ENCODE results near the gene RTN4RL1. TPM values are rescaled to one million over a fixed set of nuclear protein-coding genes. Genes with fewer than 3 reads are reported as not detected.
A peak's percentile ranks its signal among the peaks of the same experiment; 100 is the strongest.

RTN4RL1 gene
- total and polyA plus RNA-seq, 9 of the 15 experiments (the other 6 are each of a cell fraction or from before 2014, with no cell fraction given), result 0.04 to 0.06 (median 0.04) TPM; not detected in 5

DNA sequence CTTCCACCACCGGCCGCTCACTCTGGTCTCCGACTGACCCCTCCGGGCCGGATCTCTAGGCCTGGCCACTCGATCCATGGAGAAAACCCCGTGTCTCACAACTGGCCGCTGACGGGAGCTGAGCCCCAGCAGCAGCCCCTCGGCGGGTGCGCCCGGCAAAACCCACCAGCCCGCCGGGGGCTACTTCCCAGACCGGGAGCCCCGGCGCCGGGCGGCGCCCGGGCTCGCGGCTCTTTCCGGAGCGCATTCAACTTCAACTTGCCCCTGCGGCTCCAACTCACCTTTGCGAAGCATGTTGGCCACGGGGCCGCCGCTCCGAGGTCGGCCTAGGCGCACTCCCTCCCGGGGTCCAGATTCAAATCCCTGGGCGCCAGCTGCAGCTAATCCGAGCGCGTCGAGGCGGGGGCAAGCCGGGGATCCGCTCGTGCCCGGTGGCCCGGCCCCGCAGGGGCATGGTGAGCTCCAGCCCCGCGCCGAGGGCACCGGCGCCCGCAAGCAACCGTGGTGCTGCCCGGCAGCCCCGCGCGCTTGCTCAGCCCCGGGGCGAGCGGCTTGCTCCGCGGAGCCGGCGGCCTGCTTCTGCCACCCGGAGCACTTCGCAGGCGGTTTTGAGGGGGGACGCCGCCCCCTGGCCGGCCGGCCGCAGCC is 438 bp downstream of the RTN4RL1 start:
- no peak for DNase-seq (ENCODE audit: extremely low read depth in 1 of 4, low spot score in 3 of 4)
- no peaks in the 10 kb centered on the region for H3K79me2 ChIP-seq (ENCODE audit: control insufficient read depth, insufficient read depth, low read length)
- in situ Hi-C loops (cut with MboI), result no loop called here
- H3K9me3 ChIP-seq (replicated peaks; ENCODE audit: control insufficient read depth, insufficient read depth, low read depth, low read length), result no peaks in the 10 kb centered on the region
- peaks cover under 1% of the 10 kb centered on the region; the same call in 1 of the 2 replicates for H4K20me1 ChIP-seq (replicated peaks; ENCODE audit: control insufficient read depth, insufficient read depth, low read length)
- 0% methylated on average over 1 of the region's 73 CpGs for WGBS (ENCODE audit: insufficient coverage, low coverage, missing lambda C conversion rate)
- ChIA-PET POLR2A (interaction anchor here (0.8 kb wide), 1 partner anchor 14 kb away, joined by 4 read pairs; no protein-coding TSS in a partner anchor), CTCF (ENCODE audit: low intra/inter-chr PET ratio) (no interaction called here)
- ATAC-seq, result no peak
- FAIRE-seq, result no peak
- no peaks in the 10 kb centered on the region for H3K9me1 ChIP-seq (ENCODE audit: control insufficient read depth, insufficient read depth, low read length)
- peaks cover 3 to 40% of the 10 kb centered on the region in 2 experiments for H3K27me3 ChIP-seq (ENCODE audit: control insufficient read depth in 2 of 2, insufficient read depth in 2 of 2, low read length in 2 of 2)
- no peak overlapping the region for H3K4me2 ChIP-seq (ENCODE audit: insufficient read depth, low read length)
- peak overlapping the region in 1 of 2 experiments; percentile 71; a peak in 1 of 4 replicates for H3K9ac ChIP-seq (ENCODE audit: insufficient read depth in 1 of 2, low read depth in 2 of 2, low read length in 2 of 2)
- peak overlapping the region; percentile 70; the same call in 1 of the 2 replicates for H2AFZ ChIP-seq (ENCODE audit: low read depth, low read length)
- no TSS peak for BruUV-seq (replicated peaks)
- TF ChIP-seq GMEB1 (CRISPR knock-in tag; IDR thresholded peaks at IDR 0.05) (no peak), SMARCA4 (IDR thresholded peaks at IDR 0.05) (no peak), HDAC2 (IDR thresholded peaks at IDR 0.05) (no peak), SMARCC2 (IDR thresholded peaks at IDR 0.05; ENCODE audit: low read depth) (no peak), KLF1 (tag; IDR thresholded peaks at IDR 0.05) (no peak), MAFF (IDR thresholded peaks at IDR 0.05; ENCODE audit: low read length) (no peak)
- TF ChIP-seq, protein P1, sequence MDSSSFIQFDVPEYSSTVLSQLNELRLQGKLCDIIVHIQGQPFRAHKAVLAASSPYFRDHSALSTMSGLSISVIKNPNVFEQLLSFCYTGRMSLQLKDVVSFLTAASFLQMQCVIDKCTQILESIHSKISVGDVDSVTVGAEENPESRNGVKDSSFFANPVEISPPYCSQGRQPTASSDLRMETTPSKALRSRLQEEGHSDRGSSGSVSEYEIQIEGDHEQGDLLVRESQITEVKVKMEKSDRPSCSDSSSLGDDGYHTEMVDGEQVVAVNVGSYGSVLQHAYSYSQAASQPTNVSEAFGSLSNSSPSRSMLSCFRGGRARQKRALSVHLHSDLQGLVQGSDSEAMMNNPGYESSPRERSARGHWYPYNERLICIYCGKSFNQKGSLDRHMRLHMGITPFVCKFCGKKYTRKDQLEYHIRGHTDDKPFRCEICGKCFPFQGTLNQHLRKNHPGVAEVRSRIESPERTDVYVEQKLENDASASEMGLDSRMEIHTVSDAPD (CRISPR knock-in tag; IDR thresholded peaks at IDR 0.05), result no peak
- peaks cover 6 to 39% of the 10 kb centered on the region in 2 experiments; a peak in 3 of 5 replicates for H3K4me1 ChIP-seq (replicated peaks in 1 of 2; ENCODE audit: control insufficient read depth in 2 of 2, insufficient read depth in 2 of 2, low read length in 2 of 2)
- H3K36me3 ChIP-seq (ENCODE audit: control insufficient read depth, insufficient read depth, low read length), result no peaks in the 10 kb centered on the region
- H3K4me3 ChIP-seq, result peak overlapping the region; percentile 38
- H3K27ac ChIP-seq (ENCODE audit: extremely low read depth, low read depth, low read length), result no peak overlapping the region
- intact Hi-C loops (cut with micrococcal nuclease), result no loop called here
